ENCODE results near the gene PRELID3B.

GRCh38 chr20:59030911-59031563, 11.5 kb downstream of the PRELID3B start:
- TF ChIP-seq, protein P1, sequence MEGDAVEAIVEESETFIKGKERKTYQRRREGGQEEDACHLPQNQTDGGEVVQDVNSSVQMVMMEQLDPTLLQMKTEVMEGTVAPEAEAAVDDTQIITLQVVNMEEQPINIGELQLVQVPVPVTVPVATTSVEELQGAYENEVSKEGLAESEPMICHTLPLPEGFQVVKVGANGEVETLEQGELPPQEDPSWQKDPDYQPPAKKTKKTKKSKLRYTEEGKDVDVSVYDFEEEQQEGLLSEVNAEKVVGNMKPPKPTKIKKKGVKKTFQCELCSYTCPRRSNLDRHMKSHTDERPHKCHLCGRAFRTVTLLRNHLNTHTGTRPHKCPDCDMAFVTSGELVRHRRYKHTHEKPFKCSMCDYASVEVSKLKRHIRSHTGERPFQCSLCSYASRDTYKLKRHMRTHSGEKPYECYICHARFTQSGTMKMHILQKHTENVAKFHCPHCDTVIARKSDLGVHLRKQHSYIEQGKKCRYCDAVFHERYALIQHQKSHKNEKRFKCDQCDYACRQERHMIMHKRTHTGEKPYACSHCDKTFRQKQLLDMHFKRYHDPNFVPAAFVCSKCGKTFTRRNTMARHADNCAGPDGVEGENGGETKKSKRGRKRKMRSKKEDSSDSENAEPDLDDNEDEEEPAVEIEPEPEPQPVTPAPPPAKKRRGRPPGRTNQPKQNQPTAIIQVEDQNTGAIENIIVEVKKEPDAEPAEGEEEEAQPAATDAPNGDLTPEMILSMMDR (IDR thresholded peaks at IDR 0.05) = no peak
- no peak for TF ChIP-seq POLR2A (IDR thresholded peaks at IDR 0.05)

Data from gastroesophageal sphincter (tissue), 3 donors.